Neural progenitor cell (in vitro differentiated cells): ENCODE measurements around the gene TMCO4. TPM values are rescaled to one million over a fixed set of nuclear protein-coding genes. Genes with fewer than 3 reads are reported as not detected.

Experiments
- DNase-seq: peaks from one replicate; pipeline ENCODE4 v3.0.0-alpha.2; 2016; ENCODE audit warnings: low spot score
- H2AFZ ChIP-seq: fragments of 200-600 bp; sonication (generic); replicated peaks from 2 replicates; pipeline ENCODE4 v1.6.1; 2016; ENCODE audit warnings: antibody characterized with exemption
- H3F3A ChIP-seq: fragments of 200-600 bp; sonication (generic); 2 replicates; pipeline ENCODE4 v1.6.1; 2016; ENCODE audit warnings: antibody characterized with exemption, low read depth
- H3K27ac ChIP-seq: fragments of 200-600 bp; sonication (generic); 2 replicates; pipeline ENCODE4 v1.5.1; 2016; ENCODE audit warnings: mild to moderate bottlenecking
- H3K27me3 ChIP-seq: fragments of 200-600 bp; sonication (generic); 2 replicates; pipeline ENCODE4 v1.6.1; 2016; ENCODE audit warnings: mild to moderate bottlenecking, moderate library complexity
- H3K36me3 ChIP-seq: fragments of 200-600 bp; sonication (generic); 2 replicates; pipeline ENCODE4 v1.5.1; 2016
- H3K4me1 ChIP-seq: fragments of 200-600 bp; sonication (generic); 2 replicates; pipeline ENCODE4 v1.6.1; 2016; ENCODE audit warnings: mixed run types
- H3K4me2 ChIP-seq: fragments of 200-600 bp; sonication (generic); 2 replicates; pipeline ENCODE4 v1.6.1; 2016
- H3K4me3 ChIP-seq: fragments of 200-600 bp; sonication (generic); 2 replicates; pipeline ENCODE4 v1.5.1; 2016
- H3K79me2 ChIP-seq: fragments of 200-600 bp; sonication (generic); 2 replicates; pipeline ENCODE4 v1.6.1; 2016; ENCODE audit warnings: low read depth
- H3K9ac ChIP-seq: fragments of 200-600 bp; sonication (generic); 2 replicates; pipeline ENCODE4 v1.6.1; 2016
- H3K9me3 ChIP-seq: fragments of 200-600 bp; sonication (generic); 2 replicates; pipeline ENCODE4 v1.5.1; 2016; ENCODE audit warnings: low read depth
- H4K20me1 ChIP-seq: fragments of 200-600 bp; sonication (generic); 2 replicates; pipeline ENCODE4 v1.6.1; 2016; ENCODE audit warnings: low read depth
- H3K27ac Mint-ChIP-seq: 3 replicates; pipeline ENCODE4 v1.8.0; 2021; ENCODE audit warnings: mixed read lengths
- H3K27me3 Mint-ChIP-seq: 2 replicates; pipeline ENCODE4 v1.8.0; 2022; ENCODE audit warnings: low read depth, mild to moderate bottlenecking, inconsistent platforms, moderate library complexity, mixed read lengths; ENCODE audit not compliant: insufficient read depth
- H3K36me3 Mint-ChIP-seq: 3 replicates; pipeline ENCODE4 v1.8.0; 2021; ENCODE audit warnings: mixed read lengths
- H3K4me1 Mint-ChIP-seq: 3 replicates; pipeline ENCODE4 v1.8.0; 2021; ENCODE audit warnings: mixed read lengths
- H3K4me3 Mint-ChIP-seq: 3 replicates; pipeline ENCODE4 v1.8.0; 2021; ENCODE audit warnings: mild to moderate bottlenecking, moderate library complexity, mixed read lengths
- H3K9me3 Mint-ChIP-seq: 3 replicates; pipeline ENCODE4 v1.8.0; 2020; ENCODE audit warnings: mixed read lengths
- EZH2 ChIP-seq: fragments of 200-600 bp; sonication (generic); IDR thresholded peaks from 2 replicates; pipeline ENCODE4 v1.6.1; 2017; ENCODE audit warnings: antibody characterized with exemption, mild to moderate bottlenecking, moderate library complexity
- EZH2phosphoT487 ChIP-seq: fragments of 200-600 bp; sonication (generic); IDR thresholded peaks from 2 replicates; pipeline ENCODE4 v1.6.1; 2017; ENCODE audit warnings: antibody characterized with exemption
- total RNA-seq: library from RNA; depleted of rRNA; stranded (reverse); fragments of >200 nt; gene quantifications from 2 replicates; pipeline ENCODE4 v1.2.3, GENCODE V29; 2015; ENCODE audit warnings: low replicate concordance
- TF ChIP-seq, protein P1 (sequence below): fragments of 200-600 bp; sonication (generic); IDR thresholded peaks from 2 replicates; pipeline ENCODE4 v1.5.1; 2017; ENCODE audit warnings: antibody characterized with exemption, mild to moderate bottlenecking

TMCO4 gene
- total RNA-seq, 1 donor from 2014 or later = 0.30 TPM

DNA sequence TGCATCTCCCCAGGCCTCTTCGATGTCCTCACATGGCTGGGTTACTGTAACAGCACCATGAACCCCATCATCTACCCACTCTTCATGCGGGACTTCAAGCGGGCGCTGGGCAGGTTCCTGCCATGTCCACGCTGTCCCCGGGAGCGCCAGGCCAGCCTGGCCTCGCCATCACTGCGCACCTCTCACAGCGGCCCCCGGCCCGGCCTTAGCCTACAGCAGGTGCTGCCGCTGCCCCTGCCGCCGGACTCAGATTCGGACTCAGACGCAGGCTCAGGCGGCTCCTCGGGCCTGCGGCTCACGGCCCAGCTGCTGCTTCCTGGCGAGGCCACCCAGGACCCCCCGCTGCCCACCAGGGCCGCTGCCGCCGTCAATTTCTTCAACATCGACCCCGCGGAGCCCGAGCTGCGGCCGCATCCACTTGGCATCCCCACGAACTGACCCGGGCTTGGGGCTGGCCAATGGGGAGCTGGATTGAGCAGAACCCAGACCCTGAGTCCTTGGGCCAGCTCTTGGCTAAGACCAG, 120.7 kb downstream of the TMCO4 start:
- no peak overlapping the region for H3K4me3 ChIP-seq
- H3K27ac ChIP-seq = no peak overlapping the region
- peaks cover 10% of the 10 kb centered on the region for H3K27me3 Mint-ChIP-seq
- H3K4me1 Mint-ChIP-seq = peaks cover 3% of the 10 kb centered on the region
- no peak for DNase-seq
- H3K36me3 Mint-ChIP-seq = no peaks in the 10 kb centered on the region
- H3K9me3 Mint-ChIP-seq = no peaks in the 10 kb centered on the region
- no peak overlapping the region for H3K9ac ChIP-seq
- H3K27me3 ChIP-seq = peaks cover 18% of the 10 kb centered on the region
- no peaks in the 10 kb centered on the region for H3F3A ChIP-seq
- H3K4me1 ChIP-seq = no peaks in the 10 kb centered on the region
- TF ChIP-seq EZH2 = no peak
- H3K4me2 ChIP-seq = no peak overlapping the region
- H4K20me1 ChIP-seq = peaks cover 14% of the 10 kb centered on the region
- H2AFZ ChIP-seq = no peak overlapping the region
- no peaks in the 10 kb centered on the region for H3K36me3 ChIP-seq
- no peak overlapping the region for H3K4me3 Mint-ChIP-seq
- no peak overlapping the region for H3K27ac Mint-ChIP-seq
- H3K9me3 ChIP-seq = no peaks in the 10 kb centered on the region
- H3K79me2 ChIP-seq = no peaks in the 10 kb centered on the region

DNA sequence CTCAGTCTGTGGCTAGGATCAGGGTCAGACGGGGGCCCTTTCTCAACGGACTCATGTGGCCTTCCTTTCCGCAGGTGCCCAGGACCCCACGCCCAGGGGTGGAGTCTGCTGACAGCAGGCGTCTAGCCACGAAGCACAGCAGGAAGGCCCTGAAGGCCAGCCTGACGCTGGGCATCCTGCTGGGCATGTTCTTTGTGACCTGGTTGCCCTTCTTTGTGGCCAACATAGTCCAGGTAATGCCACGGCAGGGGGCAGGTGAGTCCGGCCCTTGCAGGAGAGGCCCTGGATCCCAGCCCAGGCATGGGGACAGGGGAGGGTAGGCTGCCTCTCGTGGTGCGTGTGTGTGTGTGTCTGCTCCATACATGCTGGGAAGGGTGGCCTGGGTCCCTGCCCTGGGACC, 121.2 kb downstream of the TMCO4 start:
- peaks cover 14% of the 10 kb centered on the region for H4K20me1 ChIP-seq
- Mint-ChIP-seq H3K27me3 (peaks cover 10% of the 10 kb centered on the region), H3K4me3 (no peak overlapping the region), H3K27ac (no peak overlapping the region), H3K36me3 (no peaks in the 10 kb centered on the region), H3K4me1 (peaks cover 3% of the 10 kb centered on the region), H3K9me3 (no peaks in the 10 kb centered on the region)
- no peak overlapping the region for H3K4me3 ChIP-seq
- TF ChIP-seq EZH2phosphoT487 (no peak), EZH2 (no peak)
- TF ChIP-seq, protein P1, sequence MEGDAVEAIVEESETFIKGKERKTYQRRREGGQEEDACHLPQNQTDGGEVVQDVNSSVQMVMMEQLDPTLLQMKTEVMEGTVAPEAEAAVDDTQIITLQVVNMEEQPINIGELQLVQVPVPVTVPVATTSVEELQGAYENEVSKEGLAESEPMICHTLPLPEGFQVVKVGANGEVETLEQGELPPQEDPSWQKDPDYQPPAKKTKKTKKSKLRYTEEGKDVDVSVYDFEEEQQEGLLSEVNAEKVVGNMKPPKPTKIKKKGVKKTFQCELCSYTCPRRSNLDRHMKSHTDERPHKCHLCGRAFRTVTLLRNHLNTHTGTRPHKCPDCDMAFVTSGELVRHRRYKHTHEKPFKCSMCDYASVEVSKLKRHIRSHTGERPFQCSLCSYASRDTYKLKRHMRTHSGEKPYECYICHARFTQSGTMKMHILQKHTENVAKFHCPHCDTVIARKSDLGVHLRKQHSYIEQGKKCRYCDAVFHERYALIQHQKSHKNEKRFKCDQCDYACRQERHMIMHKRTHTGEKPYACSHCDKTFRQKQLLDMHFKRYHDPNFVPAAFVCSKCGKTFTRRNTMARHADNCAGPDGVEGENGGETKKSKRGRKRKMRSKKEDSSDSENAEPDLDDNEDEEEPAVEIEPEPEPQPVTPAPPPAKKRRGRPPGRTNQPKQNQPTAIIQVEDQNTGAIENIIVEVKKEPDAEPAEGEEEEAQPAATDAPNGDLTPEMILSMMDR = no peak
- H3K9ac ChIP-seq = no peak overlapping the region
- no peak for DNase-seq
- H3K27ac ChIP-seq = no peak overlapping the region
- H3K4me1 ChIP-seq = no peaks in the 10 kb centered on the region
- no peaks in the 10 kb centered on the region for H3F3A ChIP-seq
- H2AFZ ChIP-seq = no peak overlapping the region
- no peaks in the 10 kb centered on the region for H3K79me2 ChIP-seq
- peaks cover 18% of the 10 kb centered on the region for H3K27me3 ChIP-seq
- H3K4me2 ChIP-seq = no peak overlapping the region
- H3K36me3 ChIP-seq = no peaks in the 10 kb centered on the region
- no peaks in the 10 kb centered on the region for H3K9me3 ChIP-seq

DNA sequence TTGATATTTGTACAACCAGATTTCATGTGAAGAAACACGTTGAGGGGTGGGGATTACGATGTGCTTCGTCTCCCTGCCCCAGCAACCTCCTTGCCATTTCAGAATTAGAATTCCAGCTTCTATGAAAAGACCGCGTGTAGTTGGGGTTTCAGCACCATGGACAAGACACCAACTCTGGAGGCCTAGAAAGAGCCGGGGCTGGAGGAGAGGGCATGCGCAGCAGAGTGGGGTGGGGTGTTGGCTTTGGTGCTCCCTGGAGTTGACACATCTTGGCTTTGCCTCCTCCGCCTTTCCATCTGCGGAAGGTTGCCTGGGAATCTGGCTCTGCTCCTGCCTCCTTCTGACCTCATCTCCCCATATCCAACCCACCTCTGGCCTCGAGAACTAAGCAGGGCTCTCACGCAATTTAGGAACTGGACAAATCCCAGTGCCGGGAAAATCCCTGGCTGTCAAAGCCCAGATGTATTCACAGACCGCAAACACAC, 123.2 kb downstream of the TMCO4 start:
- Histone ChIP-seq H3K9me3 (no peaks in the 10 kb centered on the region), H3K27me3 (peaks cover 18% of the 10 kb centered on the region), H3K9ac (no peak overlapping the region), H4K20me1 (peaks cover 14% of the 10 kb centered on the region), H2AFZ (no peak overlapping the region), H3K79me2 (no peaks in the 10 kb centered on the region), H3K4me1 (no peaks in the 10 kb centered on the region), H3K4me3 (no peak overlapping the region), H3K4me2 (no peak overlapping the region), H3K27ac (no peak overlapping the region), H3F3A (no peaks in the 10 kb centered on the region), H3K36me3 (no peaks in the 10 kb centered on the region)
- peaks cover 13% of the 10 kb centered on the region for H3K27me3 Mint-ChIP-seq
- no peaks in the 10 kb centered on the region for H3K36me3 Mint-ChIP-seq
- no peak overlapping the region for H3K27ac Mint-ChIP-seq
- peak; percentile 92 for DNase-seq
- H3K4me3 Mint-ChIP-seq = no peak overlapping the region
- no peaks in the 10 kb centered on the region for H3K9me3 Mint-ChIP-seq
- TF ChIP-seq, protein P1 = no peak
- TF ChIP-seq EZH2phosphoT487 (no peak), EZH2 (no peak)
- H3K4me1 Mint-ChIP-seq = no peaks in the 10 kb centered on the region

DNA sequence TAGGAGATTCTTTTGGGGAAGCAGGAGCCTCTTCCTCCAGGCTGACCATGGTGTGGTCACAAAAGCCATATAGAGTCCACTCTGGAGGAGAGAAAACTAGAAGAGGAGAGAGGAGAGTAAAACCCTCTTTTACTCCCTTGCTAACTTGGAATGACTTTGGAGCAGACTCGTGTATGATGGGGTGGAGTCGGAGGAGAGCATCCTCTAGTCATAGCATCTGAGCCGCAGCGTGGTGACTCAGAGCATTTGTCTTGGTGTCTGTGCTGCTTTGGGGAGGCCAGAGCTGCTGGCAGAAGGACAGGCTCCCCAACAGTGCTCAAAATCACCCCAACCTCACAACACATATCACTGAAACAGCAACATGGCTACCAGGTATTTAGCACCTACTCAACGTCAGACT, 123.9 kb downstream of the TMCO4 start:
- Mint-ChIP-seq H3K4me1 (no peaks in the 10 kb centered on the region), H3K36me3 (no peaks in the 10 kb centered on the region), H3K27ac (no peak overlapping the region), H3K9me3 (no peaks in the 10 kb centered on the region), H3K27me3 (peaks cover 19% of the 10 kb centered on the region), H3K4me3 (peak overlapping the region; percentile 15)
- no peak overlapping the region for H3K4me3 ChIP-seq
- peaks cover 18% of the 10 kb centered on the region for H3K27me3 ChIP-seq
- H3K79me2 ChIP-seq = no peaks in the 10 kb centered on the region
- no peaks in the 10 kb centered on the region for H3K36me3 ChIP-seq
- H3K4me1 ChIP-seq = no peaks in the 10 kb centered on the region
- H3F3A ChIP-seq = no peaks in the 10 kb centered on the region
- peaks cover 12% of the 10 kb centered on the region for H4K20me1 ChIP-seq
- no peak overlapping the region for H2AFZ ChIP-seq
- TF ChIP-seq, protein P1 = no peak
- no peak for TF ChIP-seq EZH2phosphoT487
- no peak for TF ChIP-seq EZH2
- H3K9me3 ChIP-seq = no peaks in the 10 kb centered on the region
- H3K27ac ChIP-seq = no peak overlapping the region
- no peak overlapping the region for H3K4me2 ChIP-seq
- no peak for DNase-seq
- H3K9ac ChIP-seq = no peak overlapping the region
